Left cardiac atrium (tissue), 4 donors: ENCODE results near the gene ARL5A. TPM values are rescaled to one million over a fixed set of nuclear protein-coding genes. Genes with fewer than 3 reads are reported as not detected.
"Not testable (repeated sequence)": the region's sequence is repeated elsewhere in the genome, so short reads cannot be mapped to it uniquely, and the experiment has no call there.

Source experiments
- ATAC-seq, 2 donors: fragments of 200-7000 bp; cut with Tn5 transposase; one replicate each; pipeline ENCODE4 v1.9.1; 2020; ENCODE audit warnings: mild to moderate bottlenecking in 2 of 2, moderate library complexity in 2 of 2
- DNase-seq: peaks from one replicate; pipeline ENCODE4 v3.0.0-alpha.2; 2020
- intact Hi-C, 2 donors: fragments of 100-400 bp; cut with DNase I; formaldehyde crosslinking; loops; one replicate each; pipeline versions ENCODE4 v1.14.1 to v1.15.1; 2022 to 2023
- total RNA-seq, 2 donors: library from RNA; stranded (reverse); fragmentation: NEBNext Ultra II Directional; extraction: Animal tissue kit (Norgen Biotek cat#: 25700); gene quantifications; one replicate each; pipeline ENCODE4 v1.2.1, GENCODE V29; 2021
- donor health status: DM: no; HTN: yes; CAD: no.
- donor health status: DM: no; HTN: yes; CAD: no; lungs with severe emphysema.
- donor health status: DM: yes; HTN: yes; CAD: no.
- donor health status: Dilated cardiomyopathy.

ARL5A gene
- total RNA-seq, 2 donors from 2014 or later: 64.4 to 82.9 TPM

DNA sequence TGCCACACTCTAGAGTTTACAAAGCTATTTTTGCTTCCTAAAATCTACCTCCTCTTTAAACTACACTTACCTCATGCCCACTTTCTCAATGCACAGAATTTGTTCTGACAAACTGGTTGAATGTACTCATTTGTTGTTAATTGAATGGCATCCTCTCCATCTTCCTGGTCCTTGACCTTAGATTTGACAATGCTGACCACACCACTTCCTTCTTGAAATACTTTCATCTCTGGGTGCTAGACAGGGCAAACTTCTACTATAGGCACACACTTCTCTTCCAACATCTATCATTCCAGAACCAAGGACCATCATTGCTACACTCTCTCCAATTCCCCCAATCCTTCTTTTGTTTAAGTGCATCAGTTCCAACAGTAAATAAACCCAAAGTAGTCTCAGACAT is 22.3 kb downstream of the ARL5A start:
- ATAC-seq (no peak), DNase-seq (no peak)
- intact Hi-C loops: no loop called here

DNA sequence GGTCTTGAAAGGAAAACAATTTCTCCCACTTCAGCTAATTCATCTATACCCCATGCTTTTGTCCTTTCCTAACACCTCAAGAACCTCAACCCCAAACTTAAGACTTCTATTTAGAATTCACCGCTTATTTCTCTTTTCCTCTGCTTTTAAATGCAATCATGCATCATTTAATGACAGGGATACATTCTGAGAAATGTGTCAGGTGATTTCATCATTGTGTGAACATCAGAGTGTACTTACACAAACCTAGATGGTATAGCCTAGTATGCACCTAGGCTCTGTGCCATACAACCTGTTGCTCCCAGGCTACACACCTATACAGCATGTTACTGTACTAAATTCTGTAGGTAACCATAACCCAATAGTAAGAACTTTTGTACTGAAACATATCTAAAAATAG is 22.9 kb downstream of the ARL5A start:
- DNase-seq: no peak
- intact Hi-C loops: no loop called here
- no peak for ATAC-seq

DNA sequence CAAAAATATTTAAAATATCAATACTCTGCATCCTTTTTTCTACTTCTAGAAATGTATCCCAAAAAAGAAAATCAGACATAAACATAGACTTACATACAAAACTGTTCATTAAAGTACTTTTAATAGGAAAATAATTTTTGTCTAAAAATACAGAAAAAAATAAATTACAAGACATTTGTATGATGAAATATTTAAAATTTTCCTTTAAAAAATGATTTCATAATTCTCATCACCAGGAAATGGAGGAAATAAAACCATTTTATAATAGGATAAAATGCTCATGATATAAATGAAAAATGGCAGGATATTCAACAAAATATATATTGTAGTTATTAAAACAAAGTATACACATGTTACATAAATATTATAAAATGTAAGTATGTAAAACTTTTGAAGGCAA is 24.4 kb downstream of the ARL5A start:
- intact Hi-C loops: no loop called here
- no peak for DNase-seq
- ATAC-seq: no peak

DNA sequence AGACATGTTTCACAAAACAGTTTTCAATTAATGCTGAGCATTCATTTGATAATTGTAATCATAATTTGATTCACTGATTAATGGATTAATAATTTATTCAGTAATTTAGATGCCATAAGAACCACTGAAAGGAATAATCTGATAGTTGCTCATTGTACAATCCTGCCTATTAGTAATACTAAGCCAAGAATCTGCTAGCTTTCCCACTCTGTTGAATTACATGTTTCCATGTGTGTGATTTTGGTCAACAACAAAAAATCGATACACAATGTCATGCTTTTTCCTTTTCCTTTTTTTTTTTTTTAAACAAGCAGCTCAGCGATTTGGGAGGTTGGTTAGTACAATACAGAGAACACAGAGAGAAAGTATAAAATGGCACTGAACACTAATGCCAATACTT is 25.9 kb downstream of the ARL5A start:
- ATAC-seq (no peak), DNase-seq (no peak)
- intact Hi-C loops: no loop called here

DNA sequence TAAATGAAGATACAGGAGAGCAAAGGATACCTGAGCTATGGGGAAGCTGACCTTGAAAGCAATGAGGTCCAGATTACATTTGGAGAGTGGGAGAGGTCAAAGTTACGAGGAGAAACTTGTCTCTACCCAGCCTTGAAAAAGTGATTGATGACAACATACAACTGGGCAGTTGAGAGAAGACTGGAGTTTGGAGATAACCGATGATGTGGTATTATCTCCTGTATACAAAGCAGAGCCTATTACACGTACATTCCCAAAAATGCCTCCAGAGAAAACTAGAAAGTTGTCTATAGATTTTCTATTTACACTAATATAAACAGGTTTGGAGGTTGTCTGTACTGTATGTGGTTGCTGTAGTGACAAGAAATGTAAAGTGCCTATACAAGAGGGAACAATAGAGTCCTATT is 28.3 kb downstream of the ARL5A start:
- ATAC-seq: no peak
- intact Hi-C loops: no loop called here
- no peak for DNase-seq

DNA sequence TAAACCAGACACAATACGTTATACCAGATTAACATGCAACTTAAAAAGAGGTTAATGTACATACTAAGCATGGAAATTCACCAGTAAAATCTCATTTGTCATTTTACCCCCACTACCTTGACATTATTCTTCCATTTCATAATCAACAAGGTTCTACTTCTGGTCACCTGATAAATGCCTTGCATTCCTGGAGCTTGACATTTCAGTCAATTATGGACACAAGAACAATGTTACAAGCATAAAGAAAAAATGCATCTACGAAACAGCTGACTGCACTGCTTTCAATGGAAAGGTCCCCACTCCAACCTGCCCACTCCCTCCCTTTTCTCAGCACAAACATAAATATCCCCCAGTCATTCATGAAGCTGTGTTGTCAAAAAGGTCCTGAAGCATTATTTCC is 31.4 kb downstream of the ARL5A start:
- intact Hi-C loops: no loop called here
- DNase-seq (no peak), ATAC-seq (no peak)

DNA sequence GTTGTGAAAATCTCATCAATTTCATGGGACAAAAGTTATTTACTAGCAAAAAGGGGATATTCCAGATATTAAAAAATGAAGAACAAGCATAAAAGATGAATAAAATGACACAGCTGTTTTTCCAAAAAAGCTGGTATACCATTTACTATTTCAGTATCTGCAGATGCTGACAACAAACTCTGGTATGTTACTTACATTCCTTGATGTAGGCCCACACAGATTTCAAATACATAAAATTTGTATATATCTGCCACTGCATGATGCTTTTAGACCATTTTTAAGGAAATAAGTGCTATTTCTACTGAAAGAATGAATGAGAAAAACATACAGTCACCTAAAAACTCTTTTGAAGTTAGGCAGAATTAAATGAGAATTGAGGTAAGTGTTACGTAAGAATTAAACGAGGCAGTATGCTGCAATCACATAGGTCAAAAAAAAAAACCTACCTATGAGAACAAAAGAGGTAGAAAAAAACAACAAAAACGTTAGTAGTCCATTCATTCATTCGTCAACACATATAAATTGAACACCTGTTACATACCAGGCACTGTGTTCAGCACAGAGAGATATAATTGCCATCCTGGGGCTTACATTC is 32.5 kb downstream of the ARL5A start:
- no peak for ATAC-seq
- intact Hi-C loops: no loop called here
- no peak for DNase-seq

DNA sequence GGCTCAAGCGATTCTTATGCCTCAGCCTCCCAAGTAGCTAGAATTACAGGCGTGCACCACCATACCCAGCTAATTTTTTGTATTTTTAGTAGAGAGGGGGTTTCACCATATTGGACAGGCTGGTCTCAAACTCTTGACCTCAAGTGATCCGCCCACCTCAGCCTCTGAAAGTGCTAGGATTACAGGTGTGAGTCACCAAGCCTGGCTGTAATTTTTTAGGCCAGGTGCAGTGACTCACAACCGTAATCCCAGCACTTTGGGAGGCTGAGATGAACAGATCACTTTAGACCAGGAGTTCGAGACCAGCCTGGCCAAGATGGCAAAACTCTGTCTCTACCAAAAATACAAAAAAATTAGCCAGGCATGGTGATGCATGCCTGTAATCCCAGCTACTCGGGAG is 33.8 kb downstream of the ARL5A start:
- DNase-seq, intact Hi-C loops, ATAC-seq: not testable (repeated sequence)

DNA sequence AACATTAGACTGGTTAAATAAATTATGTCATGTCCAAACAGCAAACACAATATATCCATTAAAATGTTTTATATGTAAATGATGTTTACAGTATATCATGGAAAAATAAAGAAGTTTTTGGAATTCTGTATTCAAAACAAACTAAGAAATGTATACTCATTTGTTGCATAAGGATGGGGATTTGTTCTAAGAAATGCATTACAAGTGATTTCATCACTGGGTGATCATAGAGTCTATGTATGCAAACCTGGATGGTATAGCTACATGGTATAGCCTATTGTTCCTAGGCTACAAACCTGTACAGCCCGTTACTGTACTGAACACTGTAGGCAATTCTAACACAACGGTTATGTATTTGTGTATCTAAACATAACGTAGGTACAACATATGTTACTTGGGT is 35.1 kb downstream of the ARL5A start:
- no peak for ATAC-seq

DNA sequence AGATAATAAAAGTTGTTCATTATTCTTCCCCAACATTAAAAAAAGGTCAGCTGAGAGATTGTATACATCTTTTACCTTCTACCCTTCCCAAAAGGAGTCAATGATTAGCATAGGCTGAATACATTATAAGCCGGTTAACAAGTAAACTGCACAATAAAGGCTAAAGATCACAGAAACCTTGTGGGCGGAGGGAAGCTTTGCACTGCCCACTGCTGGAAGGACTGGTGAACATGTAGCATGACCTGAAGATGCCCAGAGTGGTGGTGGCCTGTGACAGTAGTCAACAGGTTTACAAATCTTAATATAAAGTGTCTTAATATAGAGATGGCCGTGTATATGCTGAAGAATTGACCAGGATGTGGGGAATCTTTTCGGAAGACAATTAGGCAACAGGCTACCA is 35.6 kb downstream of the ARL5A start:
- DNase-seq (no peak), ATAC-seq (no peak)
- intact Hi-C loops: no loop called here

More for the DNA sequence above, 35.1 kb downstream of the ARL5A start:
- intact Hi-C loops: no loop called here
- DNase-seq: no peak

DNA sequence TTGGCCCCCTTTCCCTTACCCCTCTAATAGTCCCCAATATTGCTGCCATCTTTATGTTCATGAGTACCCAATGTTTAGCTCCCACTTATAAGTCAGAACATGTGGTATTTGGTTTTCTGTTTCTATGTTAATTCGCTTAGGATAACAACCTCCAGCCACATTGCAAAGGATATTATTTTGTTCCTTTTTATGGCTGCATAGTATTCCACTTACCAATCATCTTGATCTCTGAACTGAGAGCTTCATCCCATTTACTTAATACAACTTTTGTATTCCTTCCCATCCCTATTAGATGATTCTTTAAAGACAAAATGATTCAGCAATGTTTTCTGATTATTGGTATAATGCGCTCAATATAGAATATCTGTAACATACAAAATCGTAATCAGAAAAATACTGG is 36.7 kb downstream of the ARL5A start:
- intact Hi-C loops: no loop called here

DNA sequence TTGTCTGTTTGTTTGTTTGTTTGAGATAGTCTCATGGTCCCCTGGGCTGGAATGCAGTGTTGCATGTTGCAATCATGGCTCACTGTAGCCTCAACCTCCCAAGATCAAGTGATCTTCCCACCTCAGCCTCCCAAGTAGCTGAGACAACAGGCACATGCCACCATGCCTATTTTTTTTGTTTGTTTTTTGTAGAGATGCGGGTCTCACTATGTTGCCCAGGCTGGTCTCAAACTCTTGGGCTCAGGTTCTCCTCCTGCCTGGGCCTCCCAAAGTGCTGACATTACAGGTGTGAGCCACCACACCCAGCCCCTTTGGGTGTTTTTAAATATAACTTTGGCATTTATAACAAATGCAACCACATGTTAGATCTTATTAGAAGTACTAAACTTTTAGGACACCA is 37.5 kb downstream of the ARL5A start:
- ATAC-seq (no peak), DNase-seq (no peak)
- intact Hi-C loops: no loop called here

More for the DNA sequence above, 36.7 kb downstream of the ARL5A start:
- ATAC-seq: no peak
- no peak for DNase-seq

DNA sequence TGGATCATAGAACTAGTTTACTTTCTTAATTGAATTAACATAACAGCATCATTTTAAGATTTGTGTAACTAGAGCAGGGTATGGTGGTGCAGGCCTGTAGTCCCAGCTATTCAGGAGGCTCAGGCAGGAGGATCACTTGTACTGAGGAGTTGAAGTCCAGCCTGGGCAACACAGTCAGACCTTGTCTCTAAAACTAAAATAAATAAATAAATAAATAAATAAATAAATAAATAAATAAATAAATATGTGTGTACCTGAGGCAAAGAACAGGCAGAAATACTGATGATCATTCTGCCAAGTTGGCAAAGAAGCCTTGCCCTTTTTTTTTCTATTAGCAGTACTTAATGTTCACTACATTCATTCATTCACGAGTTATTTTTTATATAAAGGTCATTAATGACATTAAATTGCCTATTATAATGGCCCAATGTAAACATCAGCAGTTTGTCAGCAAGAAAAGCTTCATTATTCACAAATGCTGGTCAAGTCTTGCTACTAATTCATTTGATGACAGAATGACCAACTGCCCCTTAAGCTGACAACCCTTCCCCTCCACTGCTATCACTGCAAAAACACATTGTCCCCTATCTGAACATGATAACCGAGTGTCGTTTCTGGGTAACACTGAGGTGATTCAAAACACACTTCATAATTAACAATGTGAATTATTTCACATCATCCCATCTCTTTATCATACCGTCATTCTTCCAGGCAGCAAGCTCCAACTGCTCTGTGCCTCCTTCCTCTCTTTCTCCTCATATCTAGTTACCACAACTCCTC is 39.0 kb downstream of the ARL5A start:
- no peak for DNase-seq
- no peak for ATAC-seq
- intact Hi-C loops: no loop called here

DNA sequence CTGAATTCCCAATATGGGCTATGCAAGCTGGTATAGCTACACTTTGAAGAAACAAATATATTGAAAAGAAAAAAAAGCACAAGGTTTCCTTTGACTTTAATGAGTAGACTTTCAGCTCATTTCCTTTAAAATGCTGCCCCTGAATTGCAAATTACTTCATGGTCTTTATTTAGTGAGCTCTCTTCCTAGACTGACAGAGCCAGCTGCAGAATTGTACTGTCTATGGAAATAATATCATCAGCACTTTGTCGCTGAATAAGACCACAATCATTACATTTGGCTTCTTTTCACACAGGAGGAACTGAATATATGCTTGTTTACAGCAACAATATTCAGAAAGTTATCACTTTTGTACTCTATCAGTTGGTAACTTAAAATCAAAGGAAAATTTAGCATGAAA is 41.7 kb downstream of the ARL5A start:
- DNase-seq (no peak), ATAC-seq (no peak)
- intact Hi-C loops: no loop called here

DNA sequence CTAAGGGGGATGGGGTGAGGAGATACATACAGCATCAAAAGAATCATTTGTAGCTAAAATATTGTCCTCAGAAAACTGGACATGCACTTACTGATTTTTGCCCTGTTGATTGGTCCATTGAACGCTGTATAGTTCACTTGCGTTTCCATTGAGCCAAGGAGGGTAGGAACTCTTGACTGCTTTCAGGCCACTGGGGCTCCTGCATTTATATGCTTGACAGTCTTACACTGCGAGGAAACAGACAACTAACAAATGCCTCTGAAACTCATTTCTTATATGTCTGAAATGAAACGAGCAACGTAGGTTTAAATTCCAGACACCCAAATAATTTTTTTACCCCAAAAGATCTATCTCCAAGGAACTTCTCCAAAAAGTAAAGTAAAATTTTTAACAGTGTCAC is 42.1 kb downstream of the ARL5A start:
- ATAC-seq (no peak), DNase-seq (no peak)
- intact Hi-C loops: no loop called here

DNA sequence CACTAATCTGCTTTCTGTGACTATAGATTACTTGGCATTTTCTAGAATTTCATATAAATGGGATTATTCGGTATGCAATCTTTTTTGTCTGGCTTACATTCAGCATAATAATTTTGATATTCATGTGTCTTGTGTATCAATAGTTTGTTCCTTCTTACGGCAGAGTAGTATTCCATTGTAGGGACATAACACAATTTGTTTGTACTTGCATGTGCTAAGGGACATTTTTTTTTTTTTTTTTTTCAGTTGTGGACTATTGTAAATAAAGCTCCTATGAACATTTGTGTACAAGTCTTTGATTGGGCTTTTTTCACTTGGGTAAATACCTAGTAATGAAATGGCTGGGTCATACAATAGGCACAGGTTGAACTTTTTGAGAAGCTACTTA is 45.1 kb downstream of the ARL5A start:
- DNase-seq: no peak
- ATAC-seq: no peak
- intact Hi-C loops: no loop called here

DNA sequence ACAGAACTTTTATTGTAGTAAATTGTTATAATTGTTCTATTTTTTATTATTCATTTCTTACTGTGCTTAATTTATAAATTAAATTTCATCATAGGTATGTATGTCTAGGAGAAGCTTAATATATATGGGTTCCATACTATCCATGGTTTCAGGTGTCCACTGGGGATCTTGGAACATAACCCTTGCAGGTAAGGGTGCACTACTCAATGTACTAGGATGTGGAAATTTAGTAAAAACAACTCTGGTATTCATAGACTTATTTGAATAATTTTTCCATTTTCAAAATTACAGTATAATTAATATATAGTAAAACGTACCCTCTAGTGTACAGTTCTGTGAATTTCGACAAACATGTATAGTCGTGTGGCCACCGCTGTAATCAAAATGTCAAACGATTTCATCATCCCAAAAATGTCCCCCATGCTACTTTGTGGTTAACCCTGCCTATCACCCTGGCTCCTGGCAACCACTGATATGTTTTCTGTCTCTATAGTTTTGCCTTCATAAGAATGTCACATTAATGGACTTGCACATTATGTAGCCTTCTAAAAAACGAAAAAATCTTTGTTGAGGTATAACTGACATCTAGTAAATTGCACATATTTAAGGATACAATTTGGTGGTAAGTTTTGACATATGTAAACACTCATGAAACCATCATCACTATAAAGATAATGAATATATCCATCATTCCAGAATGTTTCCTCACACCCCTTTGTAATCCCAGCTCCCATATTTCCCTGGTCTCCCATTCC is 45.7 kb downstream of the ARL5A start:
- intact Hi-C loops: no loop called here
- DNase-seq: no peak
- ATAC-seq: no peak

DNA sequence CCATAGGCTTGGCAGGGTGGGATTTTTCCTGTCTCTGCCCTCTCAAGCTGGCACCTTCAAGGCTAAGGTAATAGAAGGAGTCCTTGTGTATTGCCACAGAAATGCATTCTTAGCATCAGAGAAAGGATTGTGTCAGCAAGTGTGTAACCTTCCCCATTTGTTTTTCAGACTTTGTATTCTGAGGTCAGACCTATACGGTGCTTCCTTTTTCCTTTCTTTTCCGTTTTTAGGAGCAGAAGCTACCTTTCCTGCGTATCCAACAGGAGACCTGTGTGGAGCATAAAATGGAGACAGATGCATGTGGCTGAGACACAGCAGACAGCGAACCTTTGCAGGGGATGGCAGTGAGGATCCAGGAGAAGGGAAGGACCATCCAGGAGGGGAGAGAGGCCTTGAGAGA is 46.6 kb downstream of the ARL5A start:
- DNase-seq: no peak
- ATAC-seq: no peak
- intact Hi-C loops: no loop called here

DNA sequence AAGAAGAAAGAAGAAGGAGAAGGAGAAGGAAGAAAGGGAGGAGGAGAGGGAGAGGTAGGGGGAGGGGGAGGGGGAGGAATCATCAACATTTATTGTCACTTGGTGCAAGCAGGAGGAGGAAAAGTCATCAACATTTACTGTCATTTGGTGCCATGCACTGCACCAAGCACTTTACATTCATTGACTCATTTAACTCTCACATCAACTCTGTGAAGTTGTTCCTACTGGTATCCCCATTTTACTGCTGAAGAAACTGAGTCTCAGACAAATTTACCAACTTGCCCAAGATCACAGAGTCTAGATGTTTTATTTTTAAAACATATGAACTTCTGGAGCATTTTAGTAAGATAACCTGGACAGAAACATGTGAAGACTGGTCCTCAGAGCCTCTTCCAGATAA is 47.3 kb downstream of the ARL5A start:
- intact Hi-C loops: no loop called here
- DNase-seq: no peak
- ATAC-seq: no peak

DNA sequence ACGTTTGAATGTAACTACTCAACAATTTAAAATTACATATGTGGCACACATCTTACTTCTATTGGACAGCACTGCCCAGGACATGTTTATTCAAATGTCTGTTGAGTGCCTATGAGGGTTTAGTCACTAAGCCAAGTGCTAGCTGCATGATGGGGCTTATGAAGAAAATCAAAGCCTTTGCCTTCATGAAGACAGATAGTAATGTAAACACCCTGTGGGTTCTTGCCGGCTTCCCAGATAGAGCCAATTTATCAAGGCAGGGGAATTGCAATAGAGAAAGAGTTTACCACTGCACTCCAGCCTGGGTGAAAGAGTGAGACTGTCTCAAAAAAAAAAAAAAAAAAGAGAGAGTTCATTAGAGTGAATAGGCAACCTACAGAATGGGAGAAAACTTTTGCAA is 50.3 kb downstream of the ARL5A start:
- no peak for DNase-seq
- intact Hi-C loops: no loop called here
- no peak for ATAC-seq

DNA sequence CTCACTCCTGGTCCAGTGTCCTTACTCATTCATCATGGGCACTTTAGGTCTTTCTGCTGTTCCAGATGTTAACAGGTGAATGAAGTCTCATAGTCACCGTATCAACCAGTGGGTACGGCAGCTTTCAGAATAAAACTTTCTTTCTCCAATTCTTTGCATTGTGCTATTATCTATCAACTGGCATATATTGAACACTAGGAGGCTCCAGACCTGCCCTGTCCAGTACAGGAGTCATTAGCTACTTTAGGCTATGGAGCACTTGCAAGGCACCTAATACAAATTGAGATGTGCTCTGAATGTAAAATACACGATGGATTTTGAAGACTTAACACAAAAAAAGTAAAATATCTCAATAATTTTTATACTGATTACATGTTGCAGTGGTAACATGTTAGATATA is 50.7 kb downstream of the ARL5A start:
- intact Hi-C loops: no loop called here
- no peak for ATAC-seq
- no peak for DNase-seq
